Measurements from ENCODE around the gene CCL8.
"Not testable (repeated sequence)": the region's sequence is repeated elsewhere in the genome, so short reads cannot be mapped to it uniquely, and the experiment has no call there.

CCL8 gene

DNA sequence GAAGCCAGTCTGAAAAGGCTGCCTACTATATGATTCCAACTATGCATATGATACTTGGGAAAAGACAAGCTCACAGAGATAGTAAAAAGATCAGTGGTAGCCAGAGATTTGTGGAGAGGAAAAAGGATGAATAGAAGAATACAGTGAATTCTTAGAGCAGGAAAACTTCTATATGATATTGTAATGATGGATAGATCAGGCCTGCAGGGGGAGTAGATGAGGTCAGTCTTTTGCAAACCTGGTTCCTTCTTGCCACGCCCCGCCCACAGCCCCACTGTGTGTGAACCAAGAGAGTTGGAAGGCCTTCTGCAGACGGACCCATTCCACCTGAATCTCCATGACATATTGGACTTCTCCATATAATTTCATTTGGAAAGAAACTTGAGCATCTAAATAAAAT lies 761 bp upstream of the CCL8 start:
- Histone ChIP-seq H4K91ac (ENCODE audit: low read depth, low read length, poor library complexity) (no peak overlapping the region), H3K4ac (ENCODE audit: low read length) (no peak overlapping the region), H3K18ac (ENCODE audit: low read length) (no peak overlapping the region), H3K4me2 (ENCODE audit: insufficient read depth, low read length, poor library complexity, severe bottlenecking) (no peak overlapping the region), H3K27ac (replicated peaks; ENCODE audit: low read length) (no peak overlapping the region), H2AFZ (ENCODE audit: low read length) (no peak overlapping the region), H2AK5ac (ENCODE audit: low read depth, low read length) (no peak overlapping the region), H2BK12ac (ENCODE audit: low read length) (no peak overlapping the region), H3K9ac (ENCODE audit: low read depth, low read length, poor library complexity) (no peak overlapping the region), H3K4me3 (ENCODE audit: low read length in 2 of 2) (no peak overlapping the region), H3K27me3 (ENCODE audit: control insufficient read depth in 3 of 3, insufficient read depth in 3 of 3, low read depth in 1 of 3, low read length in 3 of 3) (no peaks in the 10 kb centered on the region), H3K36me3 (replicated peaks in 1 of 2; ENCODE audit: control insufficient read depth in 2 of 2, insufficient read depth in 2 of 2, low read length in 2 of 2) (no peaks in the 10 kb centered on the region), H4K8ac (ENCODE audit: low read depth, low read length) (no peak overlapping the region), H2BK15ac (ENCODE audit: low read length) (no peak overlapping the region), H3K9me3 (replicated peaks in 1 of 2; ENCODE audit: control insufficient read depth in 2 of 2, insufficient read depth in 1 of 2, low read depth in 1 of 2, low read length in 2 of 2) (no peaks in the 10 kb centered on the region), H3K4me1 (ENCODE audit: control insufficient read depth in 2 of 2, insufficient read depth in 1 of 2, low read depth in 1 of 2, low read length in 2 of 2) (peaks cover 0 to 2% of the 10 kb centered on the region in 2 donors), H3K79me1 (ENCODE audit: low read depth, low read length) (no peaks in the 10 kb centered on the region), H2BK120ac (ENCODE audit: low read depth, low read length) (no peak overlapping the region), H3K23ac (ENCODE audit: low read depth, low read length, poor library complexity) (no peak overlapping the region), H3K14ac (ENCODE audit: low read length) (no peak overlapping the region), H2BK5ac (ENCODE audit: low read length) (no peak overlapping the region)
- no CpG with 5 or more reads among the region's 3 CpGs for WGBS, 2 donors (ENCODE audit: extremely low coverage in 2 of 2, insufficient read length in 2 of 2, insufficient replicate concordance in 1 of 2)
- no peak for DNase-seq (ENCODE audit: low spot score)

DNA sequence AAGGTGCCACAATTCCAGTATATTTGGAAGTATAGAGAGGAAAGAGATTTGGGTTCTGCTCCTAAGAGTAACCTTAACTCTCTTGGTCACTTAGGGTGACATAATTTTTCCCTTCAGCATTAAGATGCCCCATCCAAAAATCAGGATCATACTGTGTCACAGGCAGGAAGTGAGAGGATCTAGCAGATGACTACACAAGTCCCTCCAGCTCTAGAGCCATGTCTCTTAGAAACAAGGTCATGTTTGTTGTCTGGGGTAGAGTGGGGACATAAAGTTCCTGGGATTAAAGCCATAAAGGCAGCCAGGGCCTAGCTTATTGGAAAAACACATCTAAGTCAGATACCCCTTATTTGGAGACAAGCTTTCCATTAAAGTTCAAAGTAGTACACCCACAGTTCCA lies 2.7 kb downstream of the CCL8 start:
- H2AK5ac ChIP-seq (ENCODE audit: low read depth, low read length) = no peak overlapping the region
- no peak overlapping the region for H3K14ac ChIP-seq (ENCODE audit: low read length)
- no peaks in the 10 kb centered on the region for H3K27me3 ChIP-seq (ENCODE audit: control insufficient read depth in 3 of 3, insufficient read depth in 3 of 3, low read depth in 1 of 3, low read length in 3 of 3)
- no peak overlapping the region for H2BK15ac ChIP-seq (ENCODE audit: low read length)
- H3K9me3 ChIP-seq (replicated peaks in 1 of 2; ENCODE audit: control insufficient read depth in 2 of 2, insufficient read depth in 1 of 2, low read depth in 1 of 2, low read length in 2 of 2) = no peaks in the 10 kb centered on the region
- H3K9ac ChIP-seq (ENCODE audit: low read depth, low read length, poor library complexity) = no peak overlapping the region
- H3K4me1 ChIP-seq (ENCODE audit: control insufficient read depth in 2 of 2, insufficient read depth in 1 of 2, low read depth in 1 of 2, low read length in 2 of 2) = peaks cover 0 to 2% of the 10 kb centered on the region in 2 donors
- no peak overlapping the region for H4K8ac ChIP-seq (ENCODE audit: low read depth, low read length)
- H3K79me1 ChIP-seq (ENCODE audit: low read depth, low read length) = no peaks in the 10 kb centered on the region
- no peak overlapping the region for H2BK120ac ChIP-seq (ENCODE audit: low read depth, low read length)
- H2AFZ ChIP-seq (ENCODE audit: low read length) = no peak overlapping the region
- H3K27ac ChIP-seq (replicated peaks; ENCODE audit: low read length) = no peak overlapping the region
- no peak overlapping the region for H3K23ac ChIP-seq (ENCODE audit: low read depth, low read length, poor library complexity)
- no peak overlapping the region for H2BK5ac ChIP-seq (ENCODE audit: low read length)
- no peak overlapping the region for H3K4me2 ChIP-seq (ENCODE audit: insufficient read depth, low read length, poor library complexity, severe bottlenecking)
- no peak for DNase-seq (ENCODE audit: low spot score)
- no peak overlapping the region for H3K4ac ChIP-seq (ENCODE audit: low read length)
- no peak overlapping the region for H2BK12ac ChIP-seq (ENCODE audit: low read length)
- no peaks in the 10 kb centered on the region for H3K36me3 ChIP-seq (replicated peaks in 1 of 2; ENCODE audit: control insufficient read depth in 2 of 2, insufficient read depth in 2 of 2, low read length in 2 of 2)
- no peak overlapping the region for H4K91ac ChIP-seq (ENCODE audit: low read depth, low read length, poor library complexity)
- no peak overlapping the region for H3K18ac ChIP-seq (ENCODE audit: low read length)
- H3K4me3 ChIP-seq (ENCODE audit: low read length in 2 of 2) = no peak overlapping the region

DNA sequence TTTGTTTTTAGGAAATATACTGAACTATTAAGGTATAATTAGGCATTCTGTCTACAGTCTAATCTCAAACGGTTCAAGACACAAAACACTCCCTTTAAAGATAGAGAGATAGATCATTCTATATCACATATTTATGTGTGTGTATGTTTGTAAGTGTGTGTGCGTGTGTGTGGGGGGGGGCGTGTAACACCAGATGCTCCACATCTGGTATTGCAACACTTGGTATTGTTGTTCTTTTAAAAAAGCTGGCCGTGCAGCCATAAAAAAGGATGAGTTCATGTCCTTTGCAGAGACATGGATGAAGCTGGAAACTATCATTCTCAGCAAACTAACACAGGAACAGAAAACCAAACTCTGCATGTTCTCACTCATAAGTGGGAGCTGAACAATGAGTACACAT lies 8.3 kb downstream of the CCL8 start:
- H3K4me1 ChIP-seq (ENCODE audit: control insufficient read depth in 2 of 2, insufficient read depth in 1 of 2, low read depth in 1 of 2, low read length in 2 of 2); H2BK12ac ChIP-seq (ENCODE audit: low read length); H2AFZ ChIP-seq (ENCODE audit: low read length); H3K27me3 ChIP-seq (ENCODE audit: control insufficient read depth in 3 of 3, insufficient read depth in 3 of 3, low read depth in 1 of 3, low read length in 3 of 3); H3K18ac ChIP-seq (ENCODE audit: low read length); H3K9ac ChIP-seq (ENCODE audit: low read depth, low read length, poor library complexity); H3K4me3 ChIP-seq (ENCODE audit: low read length in 2 of 2); H4K8ac ChIP-seq (ENCODE audit: low read depth, low read length); H3K79me1 ChIP-seq (ENCODE audit: low read depth, low read length); H3K27ac ChIP-seq (replicated peaks; ENCODE audit: low read length); H2BK5ac ChIP-seq (ENCODE audit: low read length); H2AK5ac ChIP-seq (ENCODE audit: low read depth, low read length); H3K9me3 ChIP-seq (replicated peaks in 1 of 2; ENCODE audit: control insufficient read depth in 2 of 2, insufficient read depth in 1 of 2, low read depth in 1 of 2, low read length in 2 of 2); H3K36me3 ChIP-seq (replicated peaks in 1 of 2; ENCODE audit: control insufficient read depth in 2 of 2, insufficient read depth in 2 of 2, low read length in 2 of 2); H3K4me2 ChIP-seq (ENCODE audit: insufficient read depth, low read length, poor library complexity, severe bottlenecking); H3K23ac ChIP-seq (ENCODE audit: low read depth, low read length, poor library complexity); H2BK15ac ChIP-seq (ENCODE audit: low read length); H2BK120ac ChIP-seq (ENCODE audit: low read depth, low read length); H3K14ac ChIP-seq (ENCODE audit: low read length); DNase-seq (ENCODE audit: low spot score); H3K4ac ChIP-seq (ENCODE audit: low read length); H4K91ac ChIP-seq (ENCODE audit: low read depth, low read length, poor library complexity): not testable (repeated sequence)
- no CpG with 5 or more reads among the region's 4 CpGs for WGBS, 2 donors (ENCODE audit: extremely low coverage in 2 of 2, insufficient read length in 2 of 2, insufficient replicate concordance in 1 of 2)

DNA sequence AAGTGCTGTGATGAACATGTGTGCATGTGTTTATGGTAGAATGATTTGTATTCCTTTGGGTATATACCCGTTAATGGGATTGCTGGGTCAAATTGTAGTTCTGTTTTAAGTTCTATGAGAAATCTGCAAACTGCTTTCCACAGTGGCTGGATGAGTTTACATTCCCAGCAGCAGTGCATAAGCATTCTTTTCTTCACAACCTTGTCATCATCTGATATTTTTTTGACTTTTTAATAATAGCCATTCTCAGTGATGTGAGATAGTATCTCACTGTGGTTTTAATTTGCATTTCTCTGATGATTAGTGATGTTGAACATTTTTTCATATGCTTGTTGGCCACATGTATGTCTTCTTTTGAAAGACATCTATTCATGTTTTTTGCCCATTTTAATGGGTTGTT lies 18.5 kb downstream of the CCL8 start:
- no peak overlapping the region for H4K8ac ChIP-seq (ENCODE audit: low read depth, low read length)
- H3K4me2 ChIP-seq (ENCODE audit: insufficient read depth, low read length, poor library complexity, severe bottlenecking) = no peak overlapping the region
- no peak for DNase-seq (ENCODE audit: low spot score)
- H3K4ac ChIP-seq (ENCODE audit: low read length) = no peak overlapping the region
- no peak overlapping the region for H3K14ac ChIP-seq (ENCODE audit: low read length)
- H3K9ac ChIP-seq (ENCODE audit: low read depth, low read length, poor library complexity) = no peak overlapping the region
- no peak overlapping the region for H3K4me3 ChIP-seq (ENCODE audit: low read length in 2 of 2)
- H2BK5ac ChIP-seq (ENCODE audit: low read length) = no peak overlapping the region
- no peak overlapping the region for H2AFZ ChIP-seq (ENCODE audit: low read length)
- H3K23ac ChIP-seq (ENCODE audit: low read depth, low read length, poor library complexity) = no peak overlapping the region
- H3K18ac ChIP-seq (ENCODE audit: low read length) = no peak overlapping the region
- H3K9me3 ChIP-seq (replicated peaks in 1 of 2; ENCODE audit: control insufficient read depth in 2 of 2, insufficient read depth in 1 of 2, low read depth in 1 of 2, low read length in 2 of 2) = no peaks in the 10 kb centered on the region
- no peak overlapping the region for H2BK12ac ChIP-seq (ENCODE audit: low read length)
- H2BK120ac ChIP-seq (ENCODE audit: low read depth, low read length) = no peak overlapping the region
- no peaks in the 10 kb centered on the region for H3K27me3 ChIP-seq (ENCODE audit: control insufficient read depth in 3 of 3, insufficient read depth in 3 of 3, low read depth in 1 of 3, low read length in 3 of 3)
- H4K91ac ChIP-seq (ENCODE audit: low read depth, low read length, poor library complexity) = no peak overlapping the region
- H2BK15ac ChIP-seq (ENCODE audit: low read length) = no peak overlapping the region
- H3K4me1 ChIP-seq (ENCODE audit: control insufficient read depth in 2 of 2, insufficient read depth in 1 of 2, low read depth in 1 of 2, low read length in 2 of 2) = no peaks in the 10 kb centered on the region
- no CpG with 5 or more reads among the region's 1 CpG for WGBS, 2 donors (ENCODE audit: extremely low coverage in 2 of 2, insufficient read length in 2 of 2, insufficient replicate concordance in 1 of 2)
- H2AK5ac ChIP-seq (ENCODE audit: low read depth, low read length) = no peak overlapping the region
- H3K79me1 ChIP-seq (ENCODE audit: low read depth, low read length) = no peaks in the 10 kb centered on the region
- H3K27ac ChIP-seq (replicated peaks; ENCODE audit: low read length) = no peak overlapping the region
- no peaks in the 10 kb centered on the region for H3K36me3 ChIP-seq (replicated peaks in 1 of 2; ENCODE audit: control insufficient read depth in 2 of 2, insufficient read depth in 2 of 2, low read length in 2 of 2)
